NCI-H1694 treated with DMSO at 0.1 percent for 48 hours (cell line): ENCODE data around the gene MLIP.
"Not testable (repeated sequence)": the region's sequence is repeated elsewhere in the genome, so short reads cannot be mapped to it uniquely, and the experiment has no call there.

ENCODE experiments used
- DNase-seq: peaks from one replicate; lab custom pipeline; 2025; lab: John Stamatoyannopoulos, UW

MLIP gene

GRCh38 chr6:54111341-54112045 is at the start of gene MLIP:
Gene MLIP (plus strand): TSS chr6:54111443. CDS start chr6:54111480, 37 bp downstream.
- DNase-seq, result no peak

- DNase-seq, result no peak
Observed at GRCh38 chr6:54063228-54063539, 48.1 kb upstream of the MLIP start.

DNA sequence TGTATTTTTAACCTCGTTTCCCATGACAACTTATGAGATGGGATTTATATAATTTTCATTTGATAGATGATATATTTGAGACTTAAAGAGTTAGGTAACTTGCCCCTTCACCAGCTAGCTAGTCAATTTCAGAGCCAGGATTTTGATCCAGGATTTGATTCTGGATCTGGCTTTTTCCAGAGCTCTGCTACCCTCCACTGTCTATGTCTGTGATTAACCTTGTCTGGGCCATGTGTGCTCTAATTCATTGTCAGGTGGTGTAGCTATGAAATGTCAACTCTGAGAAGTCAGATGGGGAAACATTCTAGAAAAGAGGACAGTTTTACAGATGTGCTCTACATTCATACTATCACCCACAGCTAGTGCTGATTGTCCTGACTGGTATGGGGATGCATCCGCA is 42.5 kb upstream of the MLIP start:
- DNase-seq, result no peak

GRCh38 chr6:54070025-54070424 is 41.2 kb upstream of the MLIP start:
- DNase-seq, result no peak

DNA sequence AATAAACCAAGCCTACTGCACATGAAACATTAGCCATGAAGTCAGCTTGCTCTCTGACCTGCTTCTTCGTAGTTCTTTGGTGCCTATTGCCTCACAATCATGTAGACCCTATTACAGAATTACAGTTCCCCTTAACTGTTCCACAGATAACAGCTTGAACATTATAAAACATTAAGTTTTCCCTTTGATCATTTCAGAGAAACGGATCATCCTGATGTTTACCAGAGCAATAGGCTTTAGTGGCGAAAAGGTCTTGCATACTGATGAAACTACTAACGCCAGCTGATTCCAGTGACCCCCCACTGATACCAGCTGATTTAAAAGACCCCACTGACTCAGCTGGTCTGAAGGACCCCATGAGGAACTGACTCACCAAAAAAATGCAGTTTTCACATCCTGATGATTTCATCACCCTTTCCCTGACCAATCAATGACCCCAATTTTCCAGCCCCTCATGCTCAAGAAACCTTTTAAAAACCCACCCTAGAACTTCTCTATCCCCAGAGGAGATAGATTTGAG is 39.4 kb upstream of the MLIP start:
- DNase-seq, result no peak

DNA sequence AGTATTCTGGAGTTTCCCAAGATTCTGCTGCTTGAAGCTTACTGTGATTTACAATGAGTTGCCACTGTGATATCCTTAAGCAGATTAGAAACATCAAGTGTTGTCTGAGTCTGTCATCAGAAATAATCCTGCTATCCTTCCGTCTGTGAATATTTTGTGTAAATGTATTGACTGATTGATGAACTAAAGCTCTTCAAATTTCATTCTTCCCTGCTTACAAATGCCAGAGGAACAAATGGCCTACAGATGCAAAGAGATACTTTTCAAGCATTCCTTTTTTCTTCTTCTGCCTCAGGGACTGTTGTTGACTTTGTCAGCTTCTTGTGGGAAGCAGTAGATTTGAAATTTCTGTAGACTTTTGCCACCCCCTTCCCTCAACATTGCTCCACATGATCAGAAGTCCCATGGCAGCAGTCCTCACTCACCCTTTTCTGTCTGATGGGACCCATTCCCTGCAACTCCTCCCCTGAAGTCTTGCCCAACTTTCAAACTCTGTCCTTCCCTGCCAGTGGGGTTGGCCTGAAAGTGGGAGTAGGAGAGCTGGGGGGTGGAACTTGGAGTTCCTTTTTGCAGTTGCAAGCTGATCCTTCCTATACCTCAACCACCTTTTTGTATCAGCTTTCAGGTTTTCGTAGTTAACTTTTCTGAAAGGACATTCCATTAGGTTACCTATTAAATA is 38.5 kb upstream of the MLIP start:
- no peak for DNase-seq

DNA sequence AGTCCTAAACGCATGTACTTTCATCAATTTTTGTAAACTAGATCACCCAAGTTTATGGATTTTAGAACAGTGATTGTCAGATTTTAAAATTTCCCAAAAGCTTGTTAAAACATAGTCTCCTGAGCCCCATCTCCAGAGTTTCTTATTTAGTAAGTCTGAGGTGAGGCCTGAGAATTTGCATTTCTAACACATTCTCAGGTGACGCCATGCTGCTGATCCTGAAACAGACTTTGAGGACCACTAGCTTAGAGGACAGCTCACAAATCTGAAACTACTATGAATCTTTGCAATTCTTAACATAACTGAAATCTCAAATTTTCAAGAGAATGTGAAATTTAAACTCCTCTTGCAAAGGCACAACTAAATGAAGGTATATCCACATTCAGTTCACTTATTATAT is 37.8 kb upstream of the MLIP start:
- no peak for DNase-seq

DNA sequence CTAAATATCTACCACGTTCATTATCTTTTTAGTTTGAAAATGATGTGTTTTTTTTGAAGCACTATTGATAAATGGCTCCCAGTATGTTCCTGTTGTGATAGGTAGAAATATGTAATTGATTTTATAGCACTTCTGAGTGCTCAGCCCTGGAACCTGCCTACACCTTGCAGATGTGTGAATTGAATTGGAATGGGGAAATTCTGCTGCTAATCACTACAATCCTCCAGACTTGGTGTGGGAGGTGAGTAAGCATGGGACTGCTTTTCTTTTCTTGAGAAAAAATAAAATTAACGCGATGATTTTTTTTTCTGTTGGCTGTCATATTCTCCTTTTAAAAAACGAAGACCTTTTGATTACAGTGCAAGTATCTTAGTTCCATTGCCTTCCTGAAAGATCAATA is 37.1 kb upstream of the MLIP start:
- no peak for DNase-seq

DNA sequence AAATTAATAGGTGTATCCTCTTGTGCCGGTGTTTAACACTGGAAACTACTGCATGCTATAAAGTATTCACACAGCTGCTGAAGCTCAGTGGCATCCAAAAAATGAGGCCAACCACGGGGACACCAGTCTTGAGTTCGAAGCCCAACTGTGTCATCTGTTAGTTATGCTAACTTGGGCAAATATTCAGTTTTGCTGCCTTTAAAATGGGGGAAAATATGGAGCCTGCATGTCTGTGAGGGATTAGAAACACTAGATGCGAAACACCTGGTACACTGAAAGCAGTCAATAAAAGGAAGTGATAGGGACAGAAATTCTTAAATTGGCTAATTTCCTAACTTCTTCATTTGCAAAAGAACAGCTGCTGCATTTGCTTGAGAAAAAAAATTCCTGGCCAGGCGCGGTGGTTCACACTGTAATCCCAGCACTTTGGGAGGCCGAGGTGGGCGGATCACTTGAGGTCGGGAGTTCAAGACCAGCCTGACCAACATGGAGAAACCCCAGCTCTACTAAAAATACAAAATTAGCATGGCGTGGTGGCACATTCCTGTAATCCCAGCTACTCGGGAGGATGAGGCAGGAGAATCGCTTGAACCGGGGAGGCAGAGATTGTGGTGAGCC is 36.6 kb upstream of the MLIP start:
- no peak for DNase-seq

DNA sequence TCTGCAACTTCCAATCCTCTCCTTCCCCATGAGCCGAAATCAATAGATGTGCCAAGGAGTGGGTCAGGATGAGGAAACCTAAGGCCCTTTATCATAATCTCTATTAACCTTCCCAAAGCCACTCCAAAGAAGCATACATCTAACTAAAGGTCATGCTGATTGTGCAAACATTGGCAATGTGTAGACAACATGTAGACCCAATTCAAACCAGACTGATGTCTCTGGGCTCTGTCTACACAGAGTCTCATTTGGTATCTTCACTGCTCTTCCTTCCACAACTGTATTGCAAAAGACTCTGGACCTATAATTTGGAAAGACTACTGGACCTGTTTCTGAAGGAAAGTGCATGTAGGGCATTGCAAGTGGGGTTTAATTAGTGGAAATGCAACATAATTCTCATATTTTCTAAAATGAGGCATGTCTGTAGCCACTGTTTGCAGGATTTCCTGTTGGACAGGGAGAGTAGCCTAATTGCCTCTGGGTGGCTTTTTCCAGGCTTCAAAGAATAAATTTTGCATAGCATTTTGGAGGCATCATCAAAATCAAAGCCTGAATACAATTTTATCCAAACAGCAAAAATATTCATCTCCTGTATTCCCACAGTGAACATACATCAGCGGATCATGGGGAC is 35.0 kb upstream of the MLIP start:
- no peak for DNase-seq

GRCh38 chr6:54081499-54081898 is 29.7 kb upstream of the MLIP start:
- not testable (repeated sequence) for DNase-seq

GRCh38 chr6:54083287-54083686 is 28.0 kb upstream of the MLIP start:
- peak; percentile 17 for DNase-seq

- DNase-seq, result no peak
Observed at GRCh38 chr6:54084231-54084630, 27.0 kb upstream of the MLIP start.

DNA sequence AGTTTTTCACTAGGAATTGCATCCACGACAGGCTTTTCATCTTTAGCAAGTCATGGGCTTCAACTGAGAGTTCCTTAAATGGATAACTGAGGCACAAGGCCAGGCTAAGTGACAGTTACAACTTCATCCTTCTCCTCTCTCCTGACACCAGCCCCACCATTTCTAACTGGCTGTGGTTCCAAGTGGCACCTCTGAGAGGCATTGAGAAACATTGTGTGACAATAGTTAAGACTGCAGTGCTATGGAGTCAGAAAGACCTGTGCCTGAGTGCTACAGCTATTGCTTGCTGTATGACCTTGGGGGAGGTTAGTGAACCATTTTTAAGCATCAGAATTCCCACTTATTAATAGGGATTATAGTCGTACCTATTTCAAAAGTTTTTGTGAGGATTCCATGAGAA is 26.2 kb upstream of the MLIP start:
- DNase-seq, result no peak

GRCh38 chr6:54085541-54085940 is 25.7 kb upstream of the MLIP start:
- DNase-seq, result no peak

GRCh38 chr6:54086439-54086838 is 24.8 kb upstream of the MLIP start:
- no peak for DNase-seq

GRCh38 chr6:54087721-54088120 is 23.5 kb upstream of the MLIP start:
- DNase-seq, result no peak

GRCh38 chr6:54093326-54093948 is 17.8 kb upstream of the MLIP start:
- DNase-seq, result no peak

- DNase-seq, result no peak
Observed at GRCh38 chr6:54094293-54094692, 16.9 kb upstream of the MLIP start.

DNA sequence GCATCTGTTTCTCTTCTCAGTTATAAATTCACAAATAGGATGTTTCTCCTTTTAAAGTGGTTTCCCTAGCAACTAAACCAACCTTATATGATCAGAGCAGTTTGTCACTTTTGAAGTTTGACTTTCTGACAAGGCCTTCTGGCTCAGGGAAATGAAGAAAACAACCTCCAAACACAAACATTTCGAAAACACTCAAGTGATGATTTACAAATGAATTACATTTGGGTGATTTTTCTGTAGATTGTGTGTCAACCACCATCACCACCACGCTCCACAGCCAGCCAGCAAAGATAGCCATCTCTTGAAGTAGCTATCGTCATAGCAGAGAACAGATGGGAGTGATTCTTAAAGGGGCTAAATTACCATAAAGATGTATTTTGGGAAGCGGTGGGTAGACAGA is 16.5 kb upstream of the MLIP start:
- DNase-seq, result no peak

GRCh38 chr6:54095723-54096122 is 15.5 kb upstream of the MLIP start:
- no peak for DNase-seq

GRCh38 chr6:54096811-54097210 is 14.4 kb upstream of the MLIP start:
- no peak for DNase-seq
